BJ (cell line): ENCODE results near the gene SKP1. TPM values are rescaled to one million over a fixed set of nuclear protein-coding genes. Genes with fewer than 3 reads are reported as not detected.

Experiments used
- CTCF ChIA-PET: fragments of 350-600 bp; formaldehyde crosslinking; extraction: SDS; loops from one replicate; lab custom pipeline; 2021; ENCODE audit warnings: antibody characterized with exemption, inconsistent platforms; lab: Yijun Ruan, JAX
- POLR2A ChIA-PET: fragments of 300-600 bp; sonication (Branson Sonifier 250); formaldehyde crosslinking; extraction: SDS; loops from one replicate; lab custom pipeline; 2021; ENCODE audit warnings: antibody characterized with exemption; lab: Charles Lee
- DNase-seq: peaks from one replicate; pipeline ENCODE4 v3.0.0-alpha.2; 2011; ENCODE audit warnings: low read depth
- H3K27me3 ChIP-seq: 2 replicates; pipeline ENCODE4 v1.6.0; 2011; ENCODE audit warnings: low read length; ENCODE audit not compliant: control insufficient read depth, insufficient read depth
- H3K36me3 ChIP-seq: 2 replicates; pipeline ENCODE4 v1.5.1; 2011; ENCODE audit warnings: low read length; ENCODE audit not compliant: control insufficient read depth, insufficient read depth
- H3K4me3 ChIP-seq: 2 replicates; pipeline ENCODE4 v1.5.1; 2011; ENCODE audit warnings: low read depth, mild to moderate bottlenecking, control low read depth, low read length
- polyA plus RNA-seq: library from polyadenylated mRNA; depleted of rRNA; stranded (reverse); fragments of >200 nt; gene quantifications from 2 replicates; pipeline ENCODE4 v1.2.3, GENCODE V29; 2011
- TF ChIP-seq, protein P1 (sequence below): IDR thresholded peaks from 2 replicates; pipeline ENCODE4 v1.5.1; 2011; ENCODE audit warnings: low read depth, mild to moderate bottlenecking, control low read depth, inconsistent platforms, low read length, moderate library complexity; ENCODE audit not compliant: insufficient read depth

SKP1 gene
- polyA plus RNA-seq, 1 experiment: 183 TPM

DNA sequence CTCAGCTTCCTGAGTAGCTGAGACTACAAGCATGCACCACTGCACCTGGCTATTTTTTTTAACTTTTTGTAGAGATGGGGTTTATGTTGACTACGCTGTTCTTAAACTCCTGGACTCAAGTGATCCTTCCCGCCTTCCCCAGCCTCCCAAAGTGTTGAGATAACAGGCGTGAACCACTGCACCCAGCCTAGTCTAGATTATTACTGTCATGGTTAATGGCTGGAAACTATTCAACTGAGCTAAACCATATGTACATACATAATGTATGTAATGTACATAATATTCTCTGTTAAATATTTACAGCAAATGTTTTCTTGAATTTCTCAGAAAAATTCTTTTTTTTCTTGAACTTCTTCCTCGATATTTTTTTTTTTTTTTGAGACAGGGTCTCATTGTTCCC is 27.8 kb upstream of the SKP1 start:
- no peak for DNase-seq
- ChIA-PET POLR2A (no interaction called here), CTCF (no interaction called here)
- Histone ChIP-seq H3K36me3 (peaks cover 8% of the 10 kb centered on the region), H3K4me3 (no peak overlapping the region), H3K27me3 (no peaks in the 10 kb centered on the region)
- TF ChIP-seq, protein P1, sequence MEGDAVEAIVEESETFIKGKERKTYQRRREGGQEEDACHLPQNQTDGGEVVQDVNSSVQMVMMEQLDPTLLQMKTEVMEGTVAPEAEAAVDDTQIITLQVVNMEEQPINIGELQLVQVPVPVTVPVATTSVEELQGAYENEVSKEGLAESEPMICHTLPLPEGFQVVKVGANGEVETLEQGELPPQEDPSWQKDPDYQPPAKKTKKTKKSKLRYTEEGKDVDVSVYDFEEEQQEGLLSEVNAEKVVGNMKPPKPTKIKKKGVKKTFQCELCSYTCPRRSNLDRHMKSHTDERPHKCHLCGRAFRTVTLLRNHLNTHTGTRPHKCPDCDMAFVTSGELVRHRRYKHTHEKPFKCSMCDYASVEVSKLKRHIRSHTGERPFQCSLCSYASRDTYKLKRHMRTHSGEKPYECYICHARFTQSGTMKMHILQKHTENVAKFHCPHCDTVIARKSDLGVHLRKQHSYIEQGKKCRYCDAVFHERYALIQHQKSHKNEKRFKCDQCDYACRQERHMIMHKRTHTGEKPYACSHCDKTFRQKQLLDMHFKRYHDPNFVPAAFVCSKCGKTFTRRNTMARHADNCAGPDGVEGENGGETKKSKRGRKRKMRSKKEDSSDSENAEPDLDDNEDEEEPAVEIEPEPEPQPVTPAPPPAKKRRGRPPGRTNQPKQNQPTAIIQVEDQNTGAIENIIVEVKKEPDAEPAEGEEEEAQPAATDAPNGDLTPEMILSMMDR: no peak

DNA sequence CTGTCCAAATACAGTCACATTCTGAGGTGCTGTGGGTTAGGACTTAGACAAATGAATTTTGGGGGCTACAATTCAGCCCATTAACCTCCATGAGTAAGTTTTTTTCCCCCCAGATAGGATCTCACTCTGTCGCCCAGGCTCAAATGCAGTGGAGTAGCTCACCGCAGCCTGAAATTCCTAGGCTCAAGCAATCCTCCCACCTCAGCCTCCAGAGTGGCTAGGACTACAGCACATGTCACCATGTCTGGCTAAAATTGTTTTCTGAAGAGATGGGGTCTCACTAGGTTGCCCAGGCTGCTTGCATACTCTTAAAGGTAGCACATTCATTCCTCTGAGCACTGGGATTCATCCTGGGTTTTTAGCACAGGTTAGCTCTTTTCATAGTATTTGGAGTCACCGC is 26.9 kb upstream of the SKP1 start:
- Histone ChIP-seq H3K4me3 (no peak overlapping the region), H3K36me3 (peaks cover 9% of the 10 kb centered on the region), H3K27me3 (no peaks in the 10 kb centered on the region)
- DNase-seq: no peak
- TF ChIP-seq, protein P1: no peak
- POLR2A ChIA-PET: no interaction called here
- CTCF ChIA-PET: interaction anchor here (1.8 kb wide), 1 partner anchor 20 kb away, joined by 5 read pairs; no protein-coding TSS in a partner anchor

DNA sequence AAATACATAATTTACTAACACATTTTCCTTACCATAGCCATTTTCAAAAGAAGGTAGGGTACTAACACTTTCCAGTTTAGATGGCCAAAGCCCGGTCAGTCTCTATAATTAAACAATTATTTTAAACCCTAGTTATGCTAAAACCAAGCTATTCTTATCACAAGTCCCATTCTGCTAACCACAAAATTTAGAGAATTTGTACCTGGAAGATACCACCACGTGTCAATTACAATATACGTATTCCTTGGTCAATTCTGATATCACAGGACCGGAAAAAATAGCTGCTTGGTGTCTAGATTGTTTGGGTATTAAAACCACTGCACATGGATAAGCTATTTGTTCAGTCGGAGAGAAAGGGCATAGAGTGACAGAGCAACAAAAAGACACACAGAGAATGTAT is 18.9 kb upstream of the SKP1 start:
- TF ChIP-seq, protein P1: no peak
- ChIA-PET POLR2A (no interaction called here), CTCF (interaction anchor here (1.4 to 5.3 kb wide), 3 partner anchors 12 to 94 kb away, joined by 4 to 24 read pairs (median 4); no protein-coding TSS in a partner anchor)
- Histone ChIP-seq H3K36me3 (peaks cover 1% of the 10 kb centered on the region; the same call in 1 of the 2 replicates), H3K4me3 (no peak overlapping the region), H3K27me3 (no peaks in the 10 kb centered on the region)
- DNase-seq: no peak

DNA sequence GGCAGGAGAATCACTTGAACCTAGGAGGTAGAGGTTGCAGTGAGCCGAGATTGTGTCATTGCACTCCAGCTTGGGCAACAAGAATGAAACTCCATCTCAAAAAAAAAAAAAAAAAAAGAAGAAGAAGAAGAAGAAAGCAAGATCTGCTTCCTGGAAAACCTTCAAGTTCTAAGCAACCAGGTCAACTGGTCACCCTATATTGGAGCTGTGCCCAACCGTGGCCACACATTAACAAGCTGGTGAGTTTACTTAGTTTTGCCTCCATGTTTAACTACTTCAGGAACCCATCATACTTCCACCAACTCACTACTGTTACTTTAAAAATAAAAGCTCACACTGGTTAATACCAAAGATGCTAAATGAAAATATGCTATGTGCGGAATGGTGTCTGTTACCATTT is 12.3 kb upstream of the SKP1 start:
- TF ChIP-seq, protein P1: no peak
- no peak overlapping the region for H3K4me3 ChIP-seq
- POLR2A ChIA-PET: no interaction called here
- DNase-seq: no peak
- no peaks in the 10 kb centered on the region for H3K36me3 ChIP-seq
- CTCF ChIA-PET: interaction anchor here (1.4 to 13.5 kb wide), 3 partner anchors 13 to 398 kb away, joined by 3 to 277 read pairs (median 5); no protein-coding TSS in a partner anchor
- no peaks in the 10 kb centered on the region for H3K27me3 ChIP-seq

- DNase-seq: no peak
- Histone ChIP-seq H3K36me3 (no peaks in the 10 kb centered on the region), H3K4me3 (no peak overlapping the region), H3K27me3 (no peaks in the 10 kb centered on the region)
- TF ChIP-seq, protein P1: no peak
- CTCF ChIA-PET: interaction anchor here (1.0 to 13.5 kb wide), 6 partner anchors 11 to 399 kb away, joined by 3 to 277 read pairs (median 5); partner anchors contain the start of gene SKP1
- POLR2A ChIA-PET: no interaction called here
Measured at GRCh38 chr5:134188092-134188491, 11.3 kb upstream of the SKP1 start.
